ENCODE data around the gene CFD.

DNA sequence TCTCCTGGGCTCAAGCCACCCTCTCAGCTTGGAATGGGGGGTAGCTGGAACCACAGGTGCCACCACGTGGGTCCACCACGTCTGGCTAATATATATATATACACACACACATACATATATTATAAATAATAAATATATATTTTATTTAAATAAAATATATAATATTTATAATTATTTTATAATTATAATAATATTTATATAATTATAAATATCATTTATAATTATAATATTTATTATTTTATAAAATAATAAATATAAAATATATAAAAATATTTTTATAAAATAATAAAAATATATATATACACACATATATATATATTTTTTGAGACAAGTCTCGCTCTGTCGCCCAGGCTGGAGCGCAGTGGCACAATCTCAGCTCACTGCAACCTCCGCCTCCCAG, 4.9 kb upstream of the CFD start:
- TF ChIP-seq, protein P1, sequence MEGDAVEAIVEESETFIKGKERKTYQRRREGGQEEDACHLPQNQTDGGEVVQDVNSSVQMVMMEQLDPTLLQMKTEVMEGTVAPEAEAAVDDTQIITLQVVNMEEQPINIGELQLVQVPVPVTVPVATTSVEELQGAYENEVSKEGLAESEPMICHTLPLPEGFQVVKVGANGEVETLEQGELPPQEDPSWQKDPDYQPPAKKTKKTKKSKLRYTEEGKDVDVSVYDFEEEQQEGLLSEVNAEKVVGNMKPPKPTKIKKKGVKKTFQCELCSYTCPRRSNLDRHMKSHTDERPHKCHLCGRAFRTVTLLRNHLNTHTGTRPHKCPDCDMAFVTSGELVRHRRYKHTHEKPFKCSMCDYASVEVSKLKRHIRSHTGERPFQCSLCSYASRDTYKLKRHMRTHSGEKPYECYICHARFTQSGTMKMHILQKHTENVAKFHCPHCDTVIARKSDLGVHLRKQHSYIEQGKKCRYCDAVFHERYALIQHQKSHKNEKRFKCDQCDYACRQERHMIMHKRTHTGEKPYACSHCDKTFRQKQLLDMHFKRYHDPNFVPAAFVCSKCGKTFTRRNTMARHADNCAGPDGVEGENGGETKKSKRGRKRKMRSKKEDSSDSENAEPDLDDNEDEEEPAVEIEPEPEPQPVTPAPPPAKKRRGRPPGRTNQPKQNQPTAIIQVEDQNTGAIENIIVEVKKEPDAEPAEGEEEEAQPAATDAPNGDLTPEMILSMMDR (IDR thresholded peaks at IDR 0.05), result no peak
- TF ChIP-seq EP300 (IDR thresholded peaks at IDR 0.05), result no peak
- TF ChIP-seq POLR2A (IDR thresholded peaks at IDR 0.05), result no peak

Data from ovary (tissue), 3 donors.